Ovary (tissue), 3 donors: ENCODE data around the gene MRPL21.

Experiments used
- CTCF ChIP-seq, 3 donors: fragments of 450-650 bp in 2 of 3; fragments of 200-600 bp in 1 of 3; IDR thresholded peaks; one replicate each; pipeline versions ENCODE4 v1.5.1 to v1.8.0; 2016 to 2022; ENCODE audit warnings: antibody characterized with exemption in 3 of 3, mild to moderate bottlenecking in 1 of 3
- EP300 ChIP-seq: sonication (generic); formaldehyde crosslinking; IDR thresholded peaks from one replicate; pipeline ENCODE4 v1.6.1; 2017; ENCODE audit warnings: antibody characterized with exemption
- POLR2A ChIP-seq: fragments of 450-650 bp; IDR thresholded peaks from one replicate; pipeline ENCODE4 v1.6.1; 2017; ENCODE audit warnings: antibody characterized with exemption, mild to moderate bottlenecking, moderate library complexity
- donor health status: DM: no; HTN: no; CAD: no.

GRCh38 chr11:68935516-68936357 is 32.1 kb upstream of the MRPL21 start:
- TF ChIP-seq CTCF (IDR thresholded peaks at IDR 0.05), result no peak
- no peak for TF ChIP-seq EP300
- no peak for TF ChIP-seq POLR2A
